A549 treated with dexamethasone at 1 μM for 4 hours (cell line): ENCODE measurements around the gene GBE1. TPM values are rescaled to one million over a fixed set of nuclear protein-coding genes. Genes with fewer than 3 reads are reported as not detected.

ENCODE experiments used
- total RNA-seq: library from RNA; stranded (reverse); fragments of 200-300 nt; extraction: Qiagen RNA extraction; gene quantifications from 5 replicates; pipeline ENCODE4 v1.2.3, GENCODE V29; 2022

Gene GBE1
- total RNA-seq, result 24.2 to 27.7 TPM (median 24.9 TPM) in 5 replicates

DNA sequence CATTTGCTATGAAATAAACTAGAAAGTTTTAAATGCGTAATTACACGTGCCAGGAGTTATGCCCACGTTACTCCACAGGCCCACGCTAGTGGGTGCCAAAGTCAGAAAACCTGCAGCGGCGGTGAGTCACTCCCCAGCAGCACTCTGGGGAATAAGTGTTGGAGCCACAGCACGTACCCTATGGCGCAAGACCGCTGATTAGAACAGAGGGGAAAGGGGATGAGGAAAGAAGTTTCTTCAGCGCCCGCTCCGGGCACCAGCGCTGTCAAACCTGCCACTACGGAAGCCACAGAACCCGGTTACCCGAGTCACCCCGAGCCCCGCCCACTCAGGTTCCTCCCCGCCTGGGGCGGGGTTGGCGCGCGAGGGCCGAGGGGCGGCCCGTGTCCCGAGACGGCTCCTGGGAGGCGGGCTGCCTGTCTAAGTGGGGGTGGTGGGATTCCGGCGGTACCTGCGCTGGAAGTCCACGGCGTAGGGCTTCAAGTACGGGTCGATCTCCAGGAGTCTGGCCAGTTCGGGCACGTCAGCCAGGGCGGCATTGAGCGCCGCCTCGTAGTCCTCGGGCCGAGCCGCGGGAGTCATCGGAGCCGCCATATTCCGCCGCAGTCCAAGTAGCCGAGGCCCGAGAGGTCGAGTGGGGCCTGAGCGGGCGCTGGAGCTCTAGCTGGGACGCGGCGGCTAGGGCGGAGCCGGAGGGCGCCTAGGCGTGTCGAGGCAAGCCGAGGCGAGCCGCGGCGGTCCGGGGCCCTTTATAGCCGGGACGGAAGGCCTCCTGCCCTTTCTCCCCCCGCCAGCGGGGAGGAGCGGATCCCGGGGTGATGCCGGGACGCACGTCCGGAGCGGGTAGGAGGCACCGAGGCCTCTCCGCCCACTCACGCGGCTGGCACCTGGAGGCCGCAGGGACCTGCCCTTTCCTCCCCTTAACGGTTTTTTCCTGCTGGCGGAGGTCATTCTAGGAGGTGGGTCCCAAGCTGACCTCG lies at the start of gene GBE1:
Gene GBE1 (minus strand): TSS at position 722 of the 980 bp plus-strand sequence. CDS start 128 bp downstream, at position 594.

